Testis (tissue), 2 donors: Measurements from ENCODE around the gene PEF1.

ENCODE experiments used
- POLR2A ChIP-seq: fragments of 450-650 bp; IDR thresholded peaks from one replicate; pipeline ENCODE4 v1.6.1; 2017; ENCODE audit warnings: antibody characterized with exemption, mild to moderate bottlenecking, moderate library complexity
- TF ChIP-seq, protein P1 (sequence below), 3 experiments: fragments of 450-650 bp in 2 of 3; fragments of 200-600 bp in 1 of 3; sonication (generic) in 1 of 3; IDR thresholded peaks; one replicate each; pipeline ENCODE4 v1.5.1; 2016 to 2019; ENCODE audit warnings: antibody characterized with exemption in 3 of 3, mild to moderate bottlenecking in 2 of 3, moderate library complexity in 1 of 3

DNA sequence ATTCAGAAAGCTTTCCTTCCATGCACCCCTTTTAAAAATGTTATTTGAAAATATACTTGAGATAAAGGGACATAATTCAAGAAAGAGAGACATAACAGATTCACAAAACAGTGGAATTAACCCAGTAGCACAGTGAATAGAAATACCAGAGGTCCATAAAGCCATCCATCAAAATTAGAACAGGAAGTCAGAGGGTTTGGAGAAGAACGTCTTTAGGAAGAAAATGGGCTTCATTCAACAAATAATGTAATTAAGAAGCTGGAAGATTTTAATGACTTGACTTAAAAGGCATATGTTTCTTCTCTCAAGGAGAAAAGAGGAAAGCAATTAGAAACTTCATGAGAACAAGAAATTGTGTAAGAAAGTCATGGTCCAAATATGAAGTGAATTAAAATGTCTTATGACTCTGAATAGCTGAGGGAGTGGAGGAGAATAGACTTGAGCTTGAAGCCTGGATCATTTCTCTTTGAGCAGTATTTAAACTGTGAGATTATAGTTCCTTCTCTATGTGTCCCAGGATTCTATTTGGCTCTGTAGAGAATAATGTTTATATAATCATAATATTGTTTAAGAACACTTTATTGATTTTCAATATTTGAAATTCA, 35.1 kb downstream of the PEF1 start:
- TF ChIP-seq, protein P1, sequence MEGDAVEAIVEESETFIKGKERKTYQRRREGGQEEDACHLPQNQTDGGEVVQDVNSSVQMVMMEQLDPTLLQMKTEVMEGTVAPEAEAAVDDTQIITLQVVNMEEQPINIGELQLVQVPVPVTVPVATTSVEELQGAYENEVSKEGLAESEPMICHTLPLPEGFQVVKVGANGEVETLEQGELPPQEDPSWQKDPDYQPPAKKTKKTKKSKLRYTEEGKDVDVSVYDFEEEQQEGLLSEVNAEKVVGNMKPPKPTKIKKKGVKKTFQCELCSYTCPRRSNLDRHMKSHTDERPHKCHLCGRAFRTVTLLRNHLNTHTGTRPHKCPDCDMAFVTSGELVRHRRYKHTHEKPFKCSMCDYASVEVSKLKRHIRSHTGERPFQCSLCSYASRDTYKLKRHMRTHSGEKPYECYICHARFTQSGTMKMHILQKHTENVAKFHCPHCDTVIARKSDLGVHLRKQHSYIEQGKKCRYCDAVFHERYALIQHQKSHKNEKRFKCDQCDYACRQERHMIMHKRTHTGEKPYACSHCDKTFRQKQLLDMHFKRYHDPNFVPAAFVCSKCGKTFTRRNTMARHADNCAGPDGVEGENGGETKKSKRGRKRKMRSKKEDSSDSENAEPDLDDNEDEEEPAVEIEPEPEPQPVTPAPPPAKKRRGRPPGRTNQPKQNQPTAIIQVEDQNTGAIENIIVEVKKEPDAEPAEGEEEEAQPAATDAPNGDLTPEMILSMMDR (IDR thresholded peaks at IDR 0.05), result no peak
- no peak for TF ChIP-seq POLR2A
